ENCODE measurements around the gene AHI1. TPM values are rescaled to one million over a fixed set of nuclear protein-coding genes. Genes with fewer than 3 reads are reported as not detected.

The AHI1 gene
- polyA plus RNA-seq, 5 donors, result 32.4 to 63.9 (median 55.2) TPM

- no peak for DNase-seq
Observed at GRCh38 chr6:135461208-135461607, 36.3 kb downstream of the AHI1 start.

GRCh38 chr6:135458051-135458450, 39.5 kb downstream of the AHI1 start:
- no peak for DNase-seq

GRCh38 chr6:135451617-135452190, 45.8 kb downstream of the AHI1 start:
- peak; percentile 7 to 24 for DNase-seq

- DNase-seq, result no peak
Observed at GRCh38 chr6:135449246-135449645, 48.3 kb downstream of the AHI1 start.

GRCh38 chr6:135440087-135440792, 57.3 kb downstream of the AHI1 start:
- no peak for DNase-seq

- no peak for DNase-seq
Observed at GRCh38 chr6:135439549-135439948, 58.0 kb downstream of the AHI1 start.

GRCh38 chr6:135438907-135439535, 58.5 kb downstream of the AHI1 start:
- no peak for DNase-seq

GRCh38 chr6:135434991-135435390, 62.5 kb downstream of the AHI1 start:
- peak in 1 of 2 donors; percentile 8 for DNase-seq

- no peak for DNase-seq
Observed at GRCh38 chr6:135434095-135434494, 63.4 kb downstream of the AHI1 start.

- no peak for DNase-seq
Observed at GRCh38 chr6:135428078-135428477, 69.5 kb downstream of the AHI1 start.

GRCh38 chr6:135426833-135427232, 70.7 kb downstream of the AHI1 start:
- DNase-seq, result no peak

GRCh38 chr6:135424385-135424784, 73.2 kb downstream of the AHI1 start:
- no peak for DNase-seq

GRCh38 chr6:135423649-135424128, 73.9 kb downstream of the AHI1 start:
- DNase-seq, result peak; percentile 5 to 19

GRCh38 chr6:135419162-135419561, 78.4 kb downstream of the AHI1 start:
- no peak for DNase-seq

- DNase-seq, result no peak
Observed at GRCh38 chr6:135418040-135418760, 79.3 kb downstream of the AHI1 start.

- DNase-seq, result no peak
Observed at GRCh38 chr6:135412761-135413160, 84.8 kb downstream of the AHI1 start.

GRCh38 chr6:135411849-135412248, 85.7 kb downstream of the AHI1 start:
- no peak for DNase-seq

- DNase-seq, result no peak
Observed at GRCh38 chr6:135411339-135411738, 86.2 kb downstream of the AHI1 start.

- DNase-seq, result no peak
Observed at GRCh38 chr6:135410856-135411255, 86.7 kb downstream of the AHI1 start.

GRCh38 chr6:135403584-135403983, 94.0 kb downstream of the AHI1 start:
- DNase-seq, result no peak

GRCh38 chr6:135402311-135402710, 95.2 kb downstream of the AHI1 start:
- no peak for DNase-seq

GRCh38 chr6:135397172-135397952, 100.2 kb downstream of the AHI1 start:
- DNase-seq, result no peak
